ENCODE measurements around the gene ASAP3. TPM values are rescaled to one million over a fixed set of nuclear protein-coding genes. Genes with fewer than 3 reads are reported as not detected.

Gene ASAP3
- total RNA-seq, 1 experiment from 2014 or later, result 17.6 TPM

GRCh38 chr1:23394684-23395083 is 89.3 kb downstream of the ASAP3 start:
- Histone ChIP-seq H3K4me3 (no peak overlapping the region), H3K9me3 (ENCODE audit: insufficient read depth, low read depth) (no peaks in the 10 kb centered on the region), H3K27me3 (ENCODE audit: insufficient read depth, low read depth) (no peaks in the 10 kb centered on the region), H3K79me2 (ENCODE audit: low read depth) (no peaks in the 10 kb centered on the region), H2AFZ (no peak overlapping the region), H3F3A (ENCODE audit: insufficient read depth, low read depth) (no peaks in the 10 kb centered on the region), H3K27ac (no peak overlapping the region), H3K36me3 (ENCODE audit: low read depth) (no peaks in the 10 kb centered on the region), H3K4me1 (replicated peaks; ENCODE audit: insufficient read depth) (0 out of 2 replicates have a peak, but pooled peaks cover 10% of the 10 kb centered on the region), H3K4me2 (no peak overlapping the region), H4K20me1 (ENCODE audit: insufficient read depth) (no peaks in the 10 kb centered on the region), H3K9me2 (ENCODE audit: insufficient read depth) (no peaks in the 10 kb centered on the region)
- CTCF ChIA-PET, result interaction anchor here (0.6 to 1.6 kb wide), 5 partner anchors 9 to 52 kb away, joined by 3 to 5 read pairs (median 4); no protein-coding TSS in a partner anchor
- TF ChIP-seq, protein P1, sequence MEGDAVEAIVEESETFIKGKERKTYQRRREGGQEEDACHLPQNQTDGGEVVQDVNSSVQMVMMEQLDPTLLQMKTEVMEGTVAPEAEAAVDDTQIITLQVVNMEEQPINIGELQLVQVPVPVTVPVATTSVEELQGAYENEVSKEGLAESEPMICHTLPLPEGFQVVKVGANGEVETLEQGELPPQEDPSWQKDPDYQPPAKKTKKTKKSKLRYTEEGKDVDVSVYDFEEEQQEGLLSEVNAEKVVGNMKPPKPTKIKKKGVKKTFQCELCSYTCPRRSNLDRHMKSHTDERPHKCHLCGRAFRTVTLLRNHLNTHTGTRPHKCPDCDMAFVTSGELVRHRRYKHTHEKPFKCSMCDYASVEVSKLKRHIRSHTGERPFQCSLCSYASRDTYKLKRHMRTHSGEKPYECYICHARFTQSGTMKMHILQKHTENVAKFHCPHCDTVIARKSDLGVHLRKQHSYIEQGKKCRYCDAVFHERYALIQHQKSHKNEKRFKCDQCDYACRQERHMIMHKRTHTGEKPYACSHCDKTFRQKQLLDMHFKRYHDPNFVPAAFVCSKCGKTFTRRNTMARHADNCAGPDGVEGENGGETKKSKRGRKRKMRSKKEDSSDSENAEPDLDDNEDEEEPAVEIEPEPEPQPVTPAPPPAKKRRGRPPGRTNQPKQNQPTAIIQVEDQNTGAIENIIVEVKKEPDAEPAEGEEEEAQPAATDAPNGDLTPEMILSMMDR (conservative IDR thresholded peaks at IDR 0.05), result no peak
- TF ChIP-seq EZH2 (IDR thresholded peaks at IDR 0.05; ENCODE audit: low read depth), result no peak
- POLR2A ChIA-PET (ENCODE audit: unreplicated experiment), result interaction anchor here (0.8 kb wide), 1 partner anchor 17 kb away, joined by 3 read pairs; no protein-coding TSS in a partner anchor
- intact Hi-C loops (cut with micrococcal nuclease; ENCODE audit: unreplicated experiment), result no loop called here
- BruUV-seq (replicated peaks), result no TSS peak
- DNase-seq, result no peak

- Histone ChIP-seq H3K4me3 (no peak overlapping the region), H3K27me3 (ENCODE audit: insufficient read depth, low read depth) (no peaks in the 10 kb centered on the region), H3K9me2 (ENCODE audit: insufficient read depth) (no peaks in the 10 kb centered on the region), H3F3A (ENCODE audit: insufficient read depth, low read depth) (no peaks in the 10 kb centered on the region), H2AFZ (no peak overlapping the region), H3K4me1 (replicated peaks; ENCODE audit: insufficient read depth) (0 out of 2 replicates have a peak, but pooled peaks cover 10% of the 10 kb centered on the region), H3K9me3 (ENCODE audit: insufficient read depth, low read depth) (no peaks in the 10 kb centered on the region), H4K20me1 (ENCODE audit: insufficient read depth) (no peaks in the 10 kb centered on the region), H3K79me2 (ENCODE audit: low read depth) (no peaks in the 10 kb centered on the region), H3K27ac (no peak overlapping the region), H3K36me3 (ENCODE audit: low read depth) (no peaks in the 10 kb centered on the region), H3K4me2 (no peak overlapping the region)
- intact Hi-C loops (cut with micrococcal nuclease; ENCODE audit: unreplicated experiment), result no loop called here
- POLR2A ChIA-PET (ENCODE audit: unreplicated experiment), result interaction anchor here (0.8 kb wide), 1 partner anchor 17 kb away, joined by 3 read pairs; no protein-coding TSS in a partner anchor
- CTCF ChIA-PET, result interaction anchor here (0.5 to 1.6 kb wide), 4 partner anchors 9 to 121 kb away, joined by 3 to 6 read pairs (median 4); no protein-coding TSS in a partner anchor
- no peak for DNase-seq
- no peak for TF ChIP-seq EZH2 (IDR thresholded peaks at IDR 0.05; ENCODE audit: low read depth)
- TF ChIP-seq, protein P1 (conservative IDR thresholded peaks at IDR 0.05), result no peak
- no TSS peak for BruUV-seq (replicated peaks)
Observed at GRCh38 chr1:23394181-23394580, 89.8 kb downstream of the ASAP3 start.

- H3F3A ChIP-seq (ENCODE audit: insufficient read depth, low read depth), result no peaks in the 10 kb centered on the region
- H3K27ac ChIP-seq, result no peak overlapping the region
- H3K27me3 ChIP-seq (ENCODE audit: insufficient read depth, low read depth), result no peaks in the 10 kb centered on the region
- H3K4me3 ChIP-seq, result no peak overlapping the region
- no peak for DNase-seq
- H2AFZ ChIP-seq, result no peak overlapping the region
- intact Hi-C loops (cut with micrococcal nuclease; ENCODE audit: unreplicated experiment), result no loop called here
- H4K20me1 ChIP-seq (ENCODE audit: insufficient read depth), result no peaks in the 10 kb centered on the region
- no peaks in the 10 kb centered on the region for H3K36me3 ChIP-seq (ENCODE audit: low read depth)
- H3K4me2 ChIP-seq, result no peak overlapping the region
- no peaks in the 10 kb centered on the region for H3K9me2 ChIP-seq (ENCODE audit: insufficient read depth)
- no TSS peak for BruUV-seq (replicated peaks)
- TF ChIP-seq, protein P1 (conservative IDR thresholded peaks at IDR 0.05), result no peak
- no peak for TF ChIP-seq EZH2 (IDR thresholded peaks at IDR 0.05; ENCODE audit: low read depth)
- H3K79me2 ChIP-seq (ENCODE audit: low read depth), result no peaks in the 10 kb centered on the region
- ChIA-PET CTCF (interaction anchor here (0.5 to 1.6 kb wide), 2 partner anchors 10 to 120 kb away, joined by 5 to 6 read pairs; no protein-coding TSS in a partner anchor), POLR2A (ENCODE audit: unreplicated experiment) (interaction anchor here (0.8 kb wide), 1 partner anchor 16 kb away, joined by 3 read pairs; no protein-coding TSS in a partner anchor)
- H3K9me3 ChIP-seq (ENCODE audit: insufficient read depth, low read depth), result no peaks in the 10 kb centered on the region
- 0 out of 2 replicates have a peak, but pooled peaks cover 10% of the 10 kb centered on the region for H3K4me1 ChIP-seq (replicated peaks; ENCODE audit: insufficient read depth)
Observed at GRCh38 chr1:23393706-23394105, 90.3 kb downstream of the ASAP3 start.
